Measurements from ENCODE around the gene FOXP4.

Gene FOXP4

DNA sequence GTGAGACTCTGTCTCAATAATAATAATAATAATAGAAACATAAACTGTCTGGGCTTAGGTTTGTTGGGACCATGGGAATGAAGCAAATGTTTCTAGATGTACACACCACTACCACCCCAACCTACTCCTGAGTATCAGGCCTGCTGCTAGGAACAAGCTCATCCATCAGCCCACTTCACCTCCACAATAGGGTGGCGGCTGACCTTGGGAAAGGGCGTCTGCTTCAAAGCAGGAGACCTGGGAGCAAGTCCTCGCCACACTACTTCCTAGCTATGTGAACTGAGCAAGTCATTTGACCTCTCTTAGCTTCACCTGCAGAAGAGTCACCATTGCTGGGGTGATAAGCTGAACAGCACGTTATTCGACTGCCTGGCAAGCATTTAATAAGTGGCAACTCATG lies 3.1 kb upstream of the FOXP4 start:
- H3K4me2 ChIP-seq (ENCODE audit: low read length) = no peak overlapping the region
- TF ChIP-seq EZH2phosphoT487 (IDR thresholded peaks at IDR 0.05; ENCODE audit: low read depth) = no peak
- TF ChIP-seq, protein P1, sequence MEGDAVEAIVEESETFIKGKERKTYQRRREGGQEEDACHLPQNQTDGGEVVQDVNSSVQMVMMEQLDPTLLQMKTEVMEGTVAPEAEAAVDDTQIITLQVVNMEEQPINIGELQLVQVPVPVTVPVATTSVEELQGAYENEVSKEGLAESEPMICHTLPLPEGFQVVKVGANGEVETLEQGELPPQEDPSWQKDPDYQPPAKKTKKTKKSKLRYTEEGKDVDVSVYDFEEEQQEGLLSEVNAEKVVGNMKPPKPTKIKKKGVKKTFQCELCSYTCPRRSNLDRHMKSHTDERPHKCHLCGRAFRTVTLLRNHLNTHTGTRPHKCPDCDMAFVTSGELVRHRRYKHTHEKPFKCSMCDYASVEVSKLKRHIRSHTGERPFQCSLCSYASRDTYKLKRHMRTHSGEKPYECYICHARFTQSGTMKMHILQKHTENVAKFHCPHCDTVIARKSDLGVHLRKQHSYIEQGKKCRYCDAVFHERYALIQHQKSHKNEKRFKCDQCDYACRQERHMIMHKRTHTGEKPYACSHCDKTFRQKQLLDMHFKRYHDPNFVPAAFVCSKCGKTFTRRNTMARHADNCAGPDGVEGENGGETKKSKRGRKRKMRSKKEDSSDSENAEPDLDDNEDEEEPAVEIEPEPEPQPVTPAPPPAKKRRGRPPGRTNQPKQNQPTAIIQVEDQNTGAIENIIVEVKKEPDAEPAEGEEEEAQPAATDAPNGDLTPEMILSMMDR (IDR thresholded peaks at IDR 0.05; ENCODE audit: low read depth, low read length) = no peak
- peaks cover 4% of the 10 kb centered on the region; the same call in 1 of the 2 replicates for H3K27me3 ChIP-seq (ENCODE audit: low read depth, low read length)

DNA sequence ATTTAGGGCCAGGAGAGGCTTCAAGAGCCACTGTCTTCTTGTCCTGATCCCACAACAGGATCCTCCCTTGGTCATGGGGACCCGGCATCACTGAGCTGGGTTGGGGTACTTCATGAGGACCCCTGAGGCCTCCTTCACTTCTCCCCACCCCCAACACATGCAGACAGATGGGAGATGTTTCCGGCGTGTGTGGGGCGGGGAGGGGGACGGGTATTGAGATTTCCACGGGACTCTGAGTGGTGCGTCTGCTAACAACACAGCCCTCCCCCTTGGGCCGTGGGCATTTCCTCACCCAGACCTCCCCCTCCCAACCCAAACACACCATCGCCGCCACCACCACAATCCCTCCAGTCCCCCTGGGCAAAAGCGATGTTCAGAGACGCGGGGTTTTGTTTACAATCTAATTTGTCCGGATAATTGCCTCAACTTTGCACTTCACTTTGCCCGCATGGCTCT lies 906 bp upstream of the FOXP4 start:
- H3K27ac ChIP-seq (ENCODE audit: low read length) = peak overlapping the region; percentile 78
- peaks cover 28% of the 10 kb centered on the region for H4K20me1 ChIP-seq (ENCODE audit: insufficient read depth, low read length)
- peak overlapping the region; percentile 82 for H3K9ac ChIP-seq (ENCODE audit: low read length)
- H3K4me1 ChIP-seq (ENCODE audit: low read length) = peaks cover 23% of the 10 kb centered on the region
- H3K79me2 ChIP-seq (ENCODE audit: low read length) = peaks cover 56% of the 10 kb centered on the region
- peaks cover 10% of the 10 kb centered on the region for H3K36me3 ChIP-seq (replicated peaks; ENCODE audit: low read depth, low read length)
- peaks cover 6% of the 10 kb centered on the region; the same call in 1 of the 2 replicates for H3K27me3 ChIP-seq (ENCODE audit: low read depth, low read length)
- TF ChIP-seq EZH2phosphoT487 (IDR thresholded peaks at IDR 0.05; ENCODE audit: low read depth) = no peak
- TF ChIP-seq, protein P1 (IDR thresholded peaks at IDR 0.05; ENCODE audit: low read depth, low read length) = no peak
- no peaks in the 10 kb centered on the region for H3K9me3 ChIP-seq (ENCODE audit: insufficient read depth, low read length)
- peak overlapping the region; percentile 85 for H3K4me2 ChIP-seq (ENCODE audit: low read length)
- 0 out of 2 replicates have a peak overlapping the region, but pooled peaks have one; percentile 88 for H2AFZ ChIP-seq (ENCODE audit: low read depth, low read length)
- H3K4me3 ChIP-seq (ENCODE audit: low read length) = peak overlapping the region; percentile 95

More for the DNA sequence above, 3.1 kb upstream of the FOXP4 start:
- H3K36me3 ChIP-seq (replicated peaks; ENCODE audit: low read depth, low read length) = peaks cover 3% of the 10 kb centered on the region
- no peak overlapping the region for H2AFZ ChIP-seq (ENCODE audit: low read depth, low read length)
- no peak overlapping the region for H3K27ac ChIP-seq (ENCODE audit: low read length)
- H3K4me3 ChIP-seq (ENCODE audit: low read length) = no peak overlapping the region
- H3K9me3 ChIP-seq (ENCODE audit: insufficient read depth, low read length) = no peaks in the 10 kb centered on the region
- H4K20me1 ChIP-seq (ENCODE audit: insufficient read depth, low read length) = peaks cover 10% of the 10 kb centered on the region
- no peak overlapping the region for H3K9ac ChIP-seq (ENCODE audit: low read length)
- peaks cover 36% of the 10 kb centered on the region for H3K79me2 ChIP-seq (ENCODE audit: low read length)
- peaks cover 25% of the 10 kb centered on the region for H3K4me1 ChIP-seq (ENCODE audit: low read length)

DNA sequence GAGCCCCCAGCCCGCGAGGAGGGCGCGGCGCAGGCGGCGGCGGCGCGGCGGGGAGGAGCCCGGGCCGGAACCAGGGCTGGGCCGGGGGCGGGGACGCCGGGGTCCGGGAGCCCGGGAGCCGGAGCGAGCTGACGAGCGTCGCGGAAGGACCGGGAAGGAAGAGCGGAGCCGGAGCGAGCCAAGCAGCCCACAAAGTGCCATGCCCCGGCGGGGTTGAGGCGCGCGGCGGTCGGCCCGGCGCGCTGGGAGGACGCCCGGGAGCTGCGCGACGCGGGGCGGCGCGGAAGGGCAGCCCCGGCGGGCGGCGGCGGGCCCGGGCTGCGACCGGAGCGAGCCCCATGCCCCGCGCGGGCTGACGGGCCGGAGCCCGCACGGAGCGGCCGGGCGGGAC lies 289 bp downstream of the FOXP4 start:
- H3K27ac ChIP-seq (ENCODE audit: low read length) = no peak overlapping the region
- peaks cover 68% of the 10 kb centered on the region for H3K79me2 ChIP-seq (ENCODE audit: low read length)
- H3K36me3 ChIP-seq (replicated peaks; ENCODE audit: low read depth, low read length) = peaks cover 21% of the 10 kb centered on the region
- peaks cover 40% of the 10 kb centered on the region for H4K20me1 ChIP-seq (ENCODE audit: insufficient read depth, low read length)
- H3K27me3 ChIP-seq (ENCODE audit: low read depth, low read length) = peaks cover 6% of the 10 kb centered on the region; the same call in 1 of the 2 replicates
- no peak for TF ChIP-seq EZH2phosphoT487 (IDR thresholded peaks at IDR 0.05; ENCODE audit: low read depth)
- TF ChIP-seq, protein P1 (IDR thresholded peaks at IDR 0.05; ENCODE audit: low read depth, low read length) = no peak
- H3K4me1 ChIP-seq (ENCODE audit: low read length) = peaks cover 23% of the 10 kb centered on the region
- peak overlapping the region; percentile 95 for H3K4me3 ChIP-seq (ENCODE audit: low read length)
- H3K4me2 ChIP-seq (ENCODE audit: low read length) = peak overlapping the region; percentile 95
- H2AFZ ChIP-seq (ENCODE audit: low read depth, low read length) = no peak overlapping the region
- H3K9me3 ChIP-seq (ENCODE audit: insufficient read depth, low read length) = no peaks in the 10 kb centered on the region
- peak overlapping the region; percentile 82 for H3K9ac ChIP-seq (ENCODE audit: low read length)

DNA sequence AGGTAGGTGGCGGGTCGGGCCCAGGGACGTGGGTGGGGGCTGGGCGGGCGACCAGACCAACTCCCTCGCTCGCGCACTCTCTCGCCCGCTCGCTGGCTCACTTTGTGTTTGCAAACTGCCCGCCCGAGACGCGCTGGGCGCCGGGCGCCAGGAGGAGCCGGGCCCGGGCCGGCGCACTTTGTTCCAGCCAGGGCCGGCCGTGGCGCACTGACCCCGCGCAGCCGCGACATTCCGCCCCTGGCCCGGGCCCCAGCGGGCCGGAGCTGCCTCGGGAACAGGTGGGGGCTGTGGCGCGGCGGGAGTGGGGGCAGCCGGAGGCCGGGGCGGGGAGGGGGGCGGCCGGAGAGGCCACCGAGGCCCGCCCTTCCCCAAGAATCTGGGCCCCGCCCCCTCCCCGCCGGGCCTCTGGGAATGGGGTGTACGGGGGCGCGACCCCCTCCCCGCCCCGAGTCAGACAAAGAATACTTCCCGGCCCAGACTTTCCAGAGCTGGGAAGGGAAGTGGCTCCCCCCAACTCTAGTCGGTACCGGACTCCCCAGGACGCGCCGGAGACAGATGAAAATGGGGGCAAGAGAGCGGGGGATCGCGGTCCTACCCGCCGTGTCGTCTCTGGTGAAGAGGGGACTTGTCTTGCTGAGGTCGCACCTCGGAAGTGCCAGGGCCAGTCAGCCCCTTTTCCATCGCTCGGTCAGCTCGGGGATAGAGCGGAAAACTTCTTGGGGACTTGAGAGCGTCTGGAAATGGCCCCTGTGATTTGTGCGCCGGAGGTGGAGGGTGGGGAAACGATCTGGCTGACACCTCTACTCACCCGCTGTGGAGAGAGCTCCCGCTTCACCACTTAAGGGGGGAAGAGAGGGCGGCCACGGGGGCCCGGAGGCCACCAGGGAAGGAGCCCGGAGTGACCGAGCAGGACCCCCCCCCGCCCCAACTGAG lies 951 bp downstream of the FOXP4 start:
- Histone ChIP-seq H3K4me3 (ENCODE audit: low read length) (peak overlapping the region; percentile 95), H3K27ac (ENCODE audit: low read length) (no peak overlapping the region), H3K4me1 (ENCODE audit: low read length) (peaks cover 23% of the 10 kb centered on the region), H3K4me2 (ENCODE audit: low read length) (peak overlapping the region; percentile 95), H3K9me3 (ENCODE audit: insufficient read depth, low read length) (no peaks in the 10 kb centered on the region), H4K20me1 (ENCODE audit: insufficient read depth, low read length) (peaks cover 46% of the 10 kb centered on the region), H3K9ac (ENCODE audit: low read length) (peak overlapping the region; percentile 82), H3K27me3 (ENCODE audit: low read depth, low read length) (peaks cover 6% of the 10 kb centered on the region; the same call in 1 of the 2 replicates), H2AFZ (ENCODE audit: low read depth, low read length) (no peak overlapping the region), H3K79me2 (ENCODE audit: low read length) (peaks cover 74% of the 10 kb centered on the region), H3K36me3 (replicated peaks; ENCODE audit: low read depth, low read length) (peaks cover 26% of the 10 kb centered on the region)
- TF ChIP-seq, protein P1 (IDR thresholded peaks at IDR 0.05; ENCODE audit: low read depth, low read length) = no peak
- TF ChIP-seq EZH2phosphoT487 (IDR thresholded peaks at IDR 0.05; ENCODE audit: low read depth) = no peak

Measured in OCI-LY3 (cell line).